ENCODE data around the gene GNRH2. TPM values are rescaled to one million over a fixed set of nuclear protein-coding genes. Genes with fewer than 3 reads are reported as not detected.

Gene GNRH2
- total and polyA plus RNA-seq, 2 experiments from 2014 or later = 27.0 to 131 TPM

- TF ChIP-seq EZH2phosphoT487 (IDR thresholded peaks at IDR 0.05; ENCODE audit: low read depth, severe bottlenecking, unreplicated experiment) (no peak), EZH2 (IDR thresholded peaks at IDR 0.05; ENCODE audit: borderline replicate concordance) (no peak), CTCF (IDR thresholded peaks at IDR 0.05; ENCODE audit: poor library complexity) (no peak)
- Histone ChIP-seq H3K4me3 (peak overlapping the region; percentile 20), H4K20me1 (ENCODE audit: insufficient read depth, poor library complexity, severe bottlenecking) (no peaks in the 10 kb centered on the region), H3K79me2 (no peaks in the 10 kb centered on the region), H3K4me2 (peak overlapping the region; percentile 84), H3K27ac (no peak overlapping the region), H3K4me1 (ENCODE audit: insufficient read depth) (no peaks in the 10 kb centered on the region), H2AFZ (peak overlapping the region; percentile 60), H3K9me2 (replicated peaks; ENCODE audit: insufficient read depth) (no peaks in the 10 kb centered on the region), H3K9me3 (ENCODE audit: low read depth) (no peaks in the 10 kb centered on the region), H3K27me3 (peaks cover 13% of the 10 kb centered on the region), H3K36me3 (replicated peaks; ENCODE audit: insufficient read depth, low read depth) (no peaks in the 10 kb centered on the region)
- 40% methylated on average over 61 of the region's 81 CpGs for WGBS (ENCODE audit: low lambda C conversion rate, missing lambda C conversion rate)
- DNase-seq (ENCODE audit: low spot score) = no peak
Observed at GRCh38 chr20:3092611-3093379, 49.4 kb downstream of the GNRH2 start.

DNA sequence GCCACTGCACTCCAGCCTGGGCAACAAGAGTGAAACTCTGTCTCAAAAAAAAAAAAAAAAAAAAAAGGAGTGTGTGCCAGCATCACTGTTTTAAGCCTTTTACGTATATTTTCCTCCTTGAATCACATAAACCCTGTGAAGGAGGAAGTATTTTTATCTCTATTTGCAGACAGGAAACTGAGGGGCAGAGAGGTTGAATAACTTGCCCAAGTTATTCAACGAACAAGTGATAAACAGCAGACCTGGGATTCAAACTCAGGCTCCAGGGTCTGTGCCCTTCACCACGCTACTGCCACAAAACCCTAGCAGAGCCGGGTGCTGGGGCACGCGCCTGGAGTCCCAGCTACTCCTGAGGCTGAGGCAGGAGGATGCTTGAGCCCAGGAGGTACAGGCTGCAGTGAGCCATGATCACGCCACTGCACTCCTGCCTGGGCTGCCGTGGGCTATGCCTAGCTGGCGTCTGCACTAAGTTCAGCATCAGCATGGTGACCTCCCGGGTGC, 50.5 kb downstream of the GNRH2 start:
- H3K36me3 ChIP-seq (replicated peaks; ENCODE audit: insufficient read depth, low read depth) = no peaks in the 10 kb centered on the region

DNA sequence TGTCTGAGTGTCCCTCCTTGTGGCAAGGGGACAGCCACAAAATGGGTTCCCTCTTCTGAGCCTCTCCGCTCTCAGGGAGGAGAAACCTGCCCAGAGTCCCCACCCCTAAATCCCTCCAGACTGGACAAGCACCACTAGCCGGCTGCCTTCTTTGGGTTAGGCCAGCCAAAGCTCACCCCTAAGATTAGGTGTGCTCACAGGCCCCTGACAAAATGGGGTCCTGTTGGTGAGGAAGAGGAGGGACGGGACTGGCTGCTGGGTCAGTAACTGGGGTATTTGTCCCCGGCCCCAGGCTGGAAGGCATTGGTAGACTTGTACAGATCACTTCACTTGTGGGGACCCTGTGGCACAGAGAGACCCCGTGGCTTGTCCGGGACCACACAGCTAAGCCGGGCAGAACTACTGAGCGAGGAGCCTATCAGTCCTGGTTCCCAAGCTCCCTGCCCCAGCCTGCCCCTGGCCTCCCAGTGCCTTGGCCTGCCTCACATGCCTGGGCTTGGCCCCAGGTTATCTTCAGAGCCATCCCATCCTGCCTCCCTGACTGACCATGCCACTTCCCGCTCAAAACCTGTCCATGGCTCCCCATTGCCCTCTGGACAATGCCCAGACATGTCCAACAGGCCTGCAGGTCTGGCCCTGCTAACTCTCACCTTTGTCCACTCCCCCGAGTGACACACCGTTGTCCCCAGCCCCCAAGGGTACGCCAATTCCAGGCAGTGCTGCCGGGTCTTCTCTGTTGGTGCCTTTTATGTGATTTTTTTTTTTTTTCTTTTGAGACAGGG, 51.6 kb downstream of the GNRH2 start:
- no peaks in the 10 kb centered on the region for H3K36me3 ChIP-seq (replicated peaks; ENCODE audit: insufficient read depth, low read depth)
- H3K27me3 ChIP-seq = peaks cover 13% of the 10 kb centered on the region
- no peak for TF ChIP-seq EZH2phosphoT487 (IDR thresholded peaks at IDR 0.05; ENCODE audit: low read depth, severe bottlenecking, unreplicated experiment)
- no peak for TF ChIP-seq CTCF (IDR thresholded peaks at IDR 0.05; ENCODE audit: poor library complexity)
- no peak for TF ChIP-seq EZH2 (IDR thresholded peaks at IDR 0.05; ENCODE audit: borderline replicate concordance)
- DNase-seq (ENCODE audit: low spot score) = no peak
- H3K4me3 ChIP-seq = no peak overlapping the region
- no peaks in the 10 kb centered on the region for H3K79me2 ChIP-seq
- H3K4me2 ChIP-seq = no peak overlapping the region
- no peaks in the 10 kb centered on the region for H3K9me3 ChIP-seq (ENCODE audit: low read depth)
- 93% methylated on average over 13 of the region's 13 CpGs for WGBS (ENCODE audit: low lambda C conversion rate, missing lambda C conversion rate)
- no peaks in the 10 kb centered on the region for H3K9me2 ChIP-seq (replicated peaks; ENCODE audit: insufficient read depth)
- H4K20me1 ChIP-seq (ENCODE audit: insufficient read depth, poor library complexity, severe bottlenecking) = no peaks in the 10 kb centered on the region
- H3K27ac ChIP-seq = no peak overlapping the region
- no peak overlapping the region for H2AFZ ChIP-seq
- no peaks in the 10 kb centered on the region for H3K4me1 ChIP-seq (ENCODE audit: insufficient read depth)

More for the DNA sequence above, 50.5 kb downstream of the GNRH2 start:
- no peaks in the 10 kb centered on the region for H3K9me3 ChIP-seq (ENCODE audit: low read depth)
- no peak overlapping the region for H3K27ac ChIP-seq
- no peak overlapping the region for H3K4me2 ChIP-seq
- H3K79me2 ChIP-seq = no peaks in the 10 kb centered on the region
- no peak for DNase-seq (ENCODE audit: low spot score)
- H3K4me1 ChIP-seq (ENCODE audit: insufficient read depth) = no peaks in the 10 kb centered on the region
- 90% methylated on average over 10 of the region's 10 CpGs for WGBS (ENCODE audit: low lambda C conversion rate, missing lambda C conversion rate)
- no peaks in the 10 kb centered on the region for H3K9me2 ChIP-seq (replicated peaks; ENCODE audit: insufficient read depth)
- H3K4me3 ChIP-seq = no peak overlapping the region
- H2AFZ ChIP-seq = no peak overlapping the region
- no peak for TF ChIP-seq EZH2 (IDR thresholded peaks at IDR 0.05; ENCODE audit: borderline replicate concordance)
- no peak for TF ChIP-seq CTCF (IDR thresholded peaks at IDR 0.05; ENCODE audit: poor library complexity)
- TF ChIP-seq EZH2phosphoT487 (IDR thresholded peaks at IDR 0.05; ENCODE audit: low read depth, severe bottlenecking, unreplicated experiment) = no peak
- peaks cover 13% of the 10 kb centered on the region for H3K27me3 ChIP-seq
- no peaks in the 10 kb centered on the region for H4K20me1 ChIP-seq (ENCODE audit: insufficient read depth, poor library complexity, severe bottlenecking)

Other genes with a start within 250 kb of the GNRH2 start
- gene CPXM1, start 243.0 kb upstream of the GNRH2 start, total RNA-seq = 47.9 and 57.8 TPM in 2 replicates
- gene CPXM1, start 243.0 kb upstream of the GNRH2 start, polyA plus RNA-seq = 66.3 and 82.5 TPM in 2 replicates
- gene C20orf141, start 228.6 kb upstream of the GNRH2 start, total RNA-seq = not detected in 2 replicates
- 0.68 TPM in 1 of 2 replicates, not detected in the other for gene C20orf141, start 228.6 kb upstream of the GNRH2 start, polyA plus RNA-seq
- gene TMEM239, start 227.3 kb upstream of the GNRH2 start, total RNA-seq = not detected in 2 replicates
- not detected in 2 replicates for gene TMEM239, start 227.3 kb upstream of the GNRH2 start, polyA plus RNA-seq
- 36.8 and 43.0 TPM in 2 replicates for gene PCED1A, start 203.0 kb upstream of the GNRH2 start, total RNA-seq
- 41.2 and 54.2 TPM in 2 replicates for gene PCED1A, start 203.0 kb upstream of the GNRH2 start, polyA plus RNA-seq
- gene VPS16, start 202.9 kb upstream of the GNRH2 start, total RNA-seq = 28.5 and 34.6 TPM in 2 replicates
- gene VPS16, start 202.9 kb upstream of the GNRH2 start, polyA plus RNA-seq = 38.1 and 42.9 TPM in 2 replicates
- 51.8 and 54.7 TPM in 2 replicates for gene PTPRA, start 170.1 kb upstream of the GNRH2 start, total RNA-seq
- 36.7 and 45.1 TPM in 2 replicates for gene PTPRA, start 170.1 kb upstream of the GNRH2 start, polyA plus RNA-seq
- 84.4 and 89.2 TPM in 2 replicates for gene MRPS26, start 2.4 kb downstream of the GNRH2 start, total RNA-seq
- 150 and 174 TPM in 2 replicates for gene MRPS26, start 2.4 kb downstream of the GNRH2 start, polyA plus RNA-seq
- gene OXT, start 28.0 kb downstream of the GNRH2 start, total RNA-seq = 0.92 TPM in 1 of 2 replicates, not detected in the other
- 3.4 and 4.3 TPM in 2 replicates for gene OXT, start 28.0 kb downstream of the GNRH2 start, polyA plus RNA-seq
- gene AVP, start 41.1 kb downstream of the GNRH2 start, total RNA-seq = 0.67 TPM in 1 of 2 replicates, not detected in the other
- gene AVP, start 41.1 kb downstream of the GNRH2 start, polyA plus RNA-seq = 1.2 and 1.3 TPM in 2 replicates
- 25.2 and 27.8 TPM in 2 replicates for gene FASTKD5, start 116.2 kb downstream of the GNRH2 start, total RNA-seq
- 16.0 and 21.8 TPM in 2 replicates for gene FASTKD5, start 116.2 kb downstream of the GNRH2 start, polyA plus RNA-seq
- gene UBOX5, start 116.2 kb downstream of the GNRH2 start, total RNA-seq = 4.0 and 4.8 TPM in 2 replicates
- gene UBOX5, start 116.2 kb downstream of the GNRH2 start, polyA plus RNA-seq = 5.8 and 6.1 TPM in 2 replicates
- gene LZTS3, start 129.9 kb downstream of the GNRH2 start, total RNA-seq = 36.4 and 38.1 TPM in 2 replicates
- gene LZTS3, start 129.9 kb downstream of the GNRH2 start, polyA plus RNA-seq = 32.7 and 35.3 TPM in 2 replicates
- gene DDRGK1, start 161.1 kb downstream of the GNRH2 start, total RNA-seq = 92.9 and 95.2 TPM in 2 replicates
- 154 and 159 TPM in 2 replicates for gene DDRGK1, start 161.1 kb downstream of the GNRH2 start, polyA plus RNA-seq
- 27.8 and 33.5 TPM in 2 replicates for gene ITPA, start 165.9 kb downstream of the GNRH2 start, total RNA-seq
- 48.2 and 73.9 TPM in 2 replicates for gene ITPA, start 165.9 kb downstream of the GNRH2 start, polyA plus RNA-seq
- 0.28 and 0.37 TPM in 2 replicates for gene SLC4A11, start 195.6 kb downstream of the GNRH2 start, total RNA-seq
- gene SLC4A11, start 195.6 kb downstream of the GNRH2 start, polyA plus RNA-seq = 1.3 and 2.3 TPM in 2 replicates